OCI-LY3 (cell line): ENCODE measurements around the gene MACROD2.

Experiments
- CTCF ChIP-seq: fragments of 200-600, 300-600 bp; sonication (generic); IDR thresholded peaks from 2 replicates; pipeline ENCODE4 v1.5.1; 2014; ENCODE audit warnings: antibody characterized with exemption, low read length, low read depth
- EZH2phosphoT487 ChIP-seq: fragments of 200-600 bp; shearing (Covaris generic); IDR thresholded peaks from 2 replicates; pipeline ENCODE4 v1.6.1; 2018; ENCODE audit warnings: antibody characterized with exemption, mixed run types, low read depth

GRCh38 chr20:15185322-15185721 lies 1190.0 kb downstream of the MACROD2 start:
- TF ChIP-seq CTCF (no peak), EZH2phosphoT487 (no peak)
